Measurements from ENCODE around the gene CDHR5.

- TF ChIP-seq CTCF (IDR thresholded peaks at IDR 0.05): no peak
- no peak for TF ChIP-seq POLR2A (IDR thresholded peaks at IDR 0.05)
These were observed 30.4 kb upstream of the CDHR5 start for GRCh38 chr11:655036-655726.

Data from testis (tissue), 2 donors.